Liver (tissue), 3 donors: ENCODE results near the gene ZSWIM2.

Experiments
- EGR1 ChIP-seq, 2 donors: IDR thresholded peaks; 2 replicates each; pipeline ENCODE4 v1.6.1; 2016 to 2018; ENCODE audit warnings: antibody characterized with exemption in 2 of 2, low read depth in 2 of 2
- GABPA ChIP-seq, 2 donors: IDR thresholded peaks in 1 of 2; conservative IDR thresholded peaks in 1 of 2; 2 replicates each; pipeline ENCODE4 v1.6.1; 2016; ENCODE audit warnings: antibody characterized with exemption in 2 of 2, mild to moderate bottlenecking in 1 of 2, moderate library complexity in 1 of 2
- HNF4A ChIP-seq, 2 donors: conservative IDR thresholded peaks; 2 replicates each; pipeline ENCODE4 v1.6.1; 2016; ENCODE audit warnings: antibody characterized with exemption in 2 of 2, mild to moderate bottlenecking in 2 of 2
- JUND ChIP-seq, 2 donors: IDR thresholded peaks; 2 replicates each; pipeline ENCODE4 v1.6.1; 2016; ENCODE audit warnings: antibody characterized with exemption in 2 of 2
- TAF1 ChIP-seq: conservative IDR thresholded peaks from 2 replicates; pipeline ENCODE4 v1.6.1; 2016; ENCODE audit warnings: antibody characterized with exemption, mild to moderate bottlenecking
- YY1 ChIP-seq: IDR thresholded peaks from 2 replicates; pipeline ENCODE4 v1.6.1; 2016; ENCODE audit warnings: antibody characterized with exemption, mild to moderate bottlenecking
- TF ChIP-seq, protein P1 (sequence below): fragments of 150-350 bp; IDR thresholded peaks from 2 replicates; pipeline ENCODE4 v1.5.1; 2017; ENCODE audit warnings: improper control_type of control experiment, low read depth, low read length; ENCODE audit not compliant: missing input control
- TF ChIP-seq, protein P2 (sequence below): IDR thresholded peaks from 2 replicates; pipeline ENCODE4 v1.6.1; 2016; ENCODE audit warnings: antibody characterized with exemption
- TF ChIP-seq, protein P3 (sequence below): IDR thresholded peaks from 2 replicates; pipeline ENCODE4 v1.6.1; 2016; ENCODE audit warnings: antibody characterized with exemption, mild to moderate bottlenecking
- TF ChIP-seq, protein P4 (sequence below): IDR thresholded peaks from 2 replicates; pipeline ENCODE4 v1.6.1; 2016; ENCODE audit warnings: antibody characterized with exemption
- TF ChIP-seq, protein P5 (sequence below): IDR thresholded peaks from 2 replicates; pipeline ENCODE4 v1.6.1; 2016; ENCODE audit warnings: antibody characterized with exemption
- donor health status: healthy.
- donor health status: healthy.

DNA sequence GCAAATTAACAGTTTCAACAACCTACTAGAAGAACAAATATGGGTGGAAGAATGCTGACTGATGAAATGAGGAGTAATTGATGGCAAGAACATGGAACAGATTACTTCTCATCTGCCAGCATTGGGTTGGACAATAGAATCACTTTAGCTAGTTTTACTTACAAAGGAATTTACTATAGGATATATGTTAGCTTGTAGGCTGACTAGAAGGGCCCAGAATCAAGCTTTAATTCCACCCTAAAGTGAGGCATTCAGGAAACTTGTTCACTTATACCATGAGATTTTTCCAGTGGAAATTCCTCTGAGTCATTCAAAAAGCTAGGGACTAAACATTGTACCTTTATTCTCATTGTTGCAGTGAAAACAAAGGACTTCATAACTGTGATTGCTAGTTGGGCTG is 5.0 kb upstream of the ZSWIM2 start:
- TF ChIP-seq, protein P1, sequence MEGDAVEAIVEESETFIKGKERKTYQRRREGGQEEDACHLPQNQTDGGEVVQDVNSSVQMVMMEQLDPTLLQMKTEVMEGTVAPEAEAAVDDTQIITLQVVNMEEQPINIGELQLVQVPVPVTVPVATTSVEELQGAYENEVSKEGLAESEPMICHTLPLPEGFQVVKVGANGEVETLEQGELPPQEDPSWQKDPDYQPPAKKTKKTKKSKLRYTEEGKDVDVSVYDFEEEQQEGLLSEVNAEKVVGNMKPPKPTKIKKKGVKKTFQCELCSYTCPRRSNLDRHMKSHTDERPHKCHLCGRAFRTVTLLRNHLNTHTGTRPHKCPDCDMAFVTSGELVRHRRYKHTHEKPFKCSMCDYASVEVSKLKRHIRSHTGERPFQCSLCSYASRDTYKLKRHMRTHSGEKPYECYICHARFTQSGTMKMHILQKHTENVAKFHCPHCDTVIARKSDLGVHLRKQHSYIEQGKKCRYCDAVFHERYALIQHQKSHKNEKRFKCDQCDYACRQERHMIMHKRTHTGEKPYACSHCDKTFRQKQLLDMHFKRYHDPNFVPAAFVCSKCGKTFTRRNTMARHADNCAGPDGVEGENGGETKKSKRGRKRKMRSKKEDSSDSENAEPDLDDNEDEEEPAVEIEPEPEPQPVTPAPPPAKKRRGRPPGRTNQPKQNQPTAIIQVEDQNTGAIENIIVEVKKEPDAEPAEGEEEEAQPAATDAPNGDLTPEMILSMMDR, result no peak
- TF ChIP-seq JUND (IDR thresholded peaks at IDR 0.05), result no peak
- TF ChIP-seq, protein P2, sequence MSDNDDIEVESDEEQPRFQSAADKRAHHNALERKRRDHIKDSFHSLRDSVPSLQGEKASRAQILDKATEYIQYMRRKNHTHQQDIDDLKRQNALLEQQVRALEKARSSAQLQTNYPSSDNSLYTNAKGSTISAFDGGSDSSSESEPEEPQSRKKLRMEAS, result no peak
- TF ChIP-seq, protein P3, sequence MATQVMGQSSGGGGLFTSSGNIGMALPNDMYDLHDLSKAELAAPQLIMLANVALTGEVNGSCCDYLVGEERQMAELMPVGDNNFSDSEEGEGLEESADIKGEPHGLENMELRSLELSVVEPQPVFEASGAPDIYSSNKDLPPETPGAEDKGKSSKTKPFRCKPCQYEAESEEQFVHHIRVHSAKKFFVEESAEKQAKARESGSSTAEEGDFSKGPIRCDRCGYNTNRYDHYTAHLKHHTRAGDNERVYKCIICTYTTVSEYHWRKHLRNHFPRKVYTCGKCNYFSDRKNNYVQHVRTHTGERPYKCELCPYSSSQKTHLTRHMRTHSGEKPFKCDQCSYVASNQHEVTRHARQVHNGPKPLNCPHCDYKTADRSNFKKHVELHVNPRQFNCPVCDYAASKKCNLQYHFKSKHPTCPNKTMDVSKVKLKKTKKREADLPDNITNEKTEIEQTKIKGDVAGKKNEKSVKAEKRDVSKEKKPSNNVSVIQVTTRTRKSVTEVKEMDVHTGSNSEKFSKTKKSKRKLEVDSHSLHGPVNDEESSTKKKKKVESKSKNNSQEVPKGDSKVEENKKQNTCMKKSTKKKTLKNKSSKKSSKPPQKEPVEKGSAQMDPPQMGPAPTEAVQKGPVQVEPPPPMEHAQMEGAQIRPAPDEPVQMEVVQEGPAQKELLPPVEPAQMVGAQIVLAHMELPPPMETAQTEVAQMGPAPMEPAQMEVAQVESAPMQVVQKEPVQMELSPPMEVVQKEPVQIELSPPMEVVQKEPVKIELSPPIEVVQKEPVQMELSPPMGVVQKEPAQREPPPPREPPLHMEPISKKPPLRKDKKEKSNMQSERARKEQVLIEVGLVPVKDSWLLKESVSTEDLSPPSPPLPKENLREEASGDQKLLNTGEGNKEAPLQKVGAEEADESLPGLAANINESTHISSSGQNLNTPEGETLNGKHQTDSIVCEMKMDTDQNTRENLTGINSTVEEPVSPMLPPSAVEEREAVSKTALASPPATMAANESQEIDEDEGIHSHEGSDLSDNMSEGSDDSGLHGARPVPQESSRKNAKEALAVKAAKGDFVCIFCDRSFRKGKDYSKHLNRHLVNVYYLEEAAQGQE, result no peak
- no peak for TF ChIP-seq GABPA (IDR thresholded peaks at IDR 0.05 in 1 of 2, conservative IDR thresholded peaks at IDR 0.05 in 1 of 2)
- no peak for TF ChIP-seq EGR1 (IDR thresholded peaks at IDR 0.05; ENCODE audit: low read depth in 2 of 2)
- TF ChIP-seq HNF4A (conservative IDR thresholded peaks at IDR 0.05), result no peak
- no peak for TF ChIP-seq TAF1
- TF ChIP-seq, protein P4, sequence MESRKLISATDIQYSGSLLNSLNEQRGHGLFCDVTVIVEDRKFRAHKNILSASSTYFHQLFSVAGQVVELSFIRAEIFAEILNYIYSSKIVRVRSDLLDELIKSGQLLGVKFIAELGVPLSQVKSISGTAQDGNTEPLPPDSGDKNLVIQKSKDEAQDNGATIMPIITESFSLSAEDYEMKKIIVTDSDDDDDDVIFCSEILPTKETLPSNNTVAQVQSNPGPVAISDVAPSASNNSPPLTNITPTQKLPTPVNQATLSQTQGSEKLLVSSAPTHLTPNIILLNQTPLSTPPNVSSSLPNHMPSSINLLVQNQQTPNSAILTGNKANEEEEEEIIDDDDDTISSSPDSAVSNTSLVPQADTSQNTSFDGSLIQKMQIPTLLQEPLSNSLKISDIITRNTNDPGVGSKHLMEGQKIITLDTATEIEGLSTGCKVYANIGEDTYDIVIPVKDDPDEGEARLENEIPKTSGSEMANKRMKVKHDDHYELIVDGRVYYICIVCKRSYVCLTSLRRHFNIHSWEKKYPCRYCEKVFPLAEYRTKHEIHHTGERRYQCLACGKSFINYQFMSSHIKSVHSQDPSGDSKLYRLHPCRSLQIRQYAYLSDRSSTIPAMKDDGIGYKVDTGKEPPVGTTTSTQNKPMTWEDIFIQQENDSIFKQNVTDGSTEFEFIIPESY, result no peak
- TF ChIP-seq YY1, result no peak
- TF ChIP-seq, protein P5, sequence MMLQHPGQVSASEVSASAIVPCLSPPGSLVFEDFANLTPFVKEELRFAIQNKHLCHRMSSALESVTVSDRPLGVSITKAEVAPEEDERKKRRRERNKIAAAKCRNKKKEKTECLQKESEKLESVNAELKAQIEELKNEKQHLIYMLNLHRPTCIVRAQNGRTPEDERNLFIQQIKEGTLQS, result no peak
